ENCODE data around the gene NCAM1.

GRCh38 chr11:113090716-113091480 is 129.7 kb downstream of the NCAM1 start:
- TF ChIP-seq SUZ12 (IDR thresholded peaks at IDR 0.05; ENCODE audit: extremely low read depth, insufficient read depth, insufficient read length), result no peak
- no peak for TF ChIP-seq ZNF274 (IDR thresholded peaks at IDR 0.05; ENCODE audit: low read depth, low read length)
